HepG2 (cell line): ENCODE data around the gene CNDP1. TPM values are rescaled to one million over a fixed set of nuclear protein-coding genes. Genes with fewer than 3 reads are reported as not detected.
A peak's percentile ranks its signal among the peaks of the same experiment; 100 is the strongest.

ENCODE experiments used
- ARHGAP35 ChIP-seq: sonication (generic); formaldehyde crosslinking; IDR thresholded peaks from 2 replicates; pipeline ENCODE4 v1.9.0; 2022; ENCODE audit warnings: mild to moderate bottlenecking, inconsistent platforms, moderate library complexity, missing genetic modification reagents, borderline replicate concordance
- CTCF ChIP-seq: sonication (generic); formaldehyde crosslinking; IDR thresholded peaks from 2 replicates; pipeline ENCODE4 v1.5.0; 2020; ENCODE audit warnings: mild to moderate bottlenecking, missing genetic modification reagents, moderate library complexity
- KLF6 ChIP-seq: IDR thresholded peaks from 2 replicates; pipeline ENCODE4 v1.8.0; 2016; ENCODE audit warnings: missing biosample characterization, missing genetic modification reagents
- MIER3 ChIP-seq: IDR thresholded peaks from 2 replicates; pipeline ENCODE4 v1.6.1; 2016; ENCODE audit warnings: missing compliant biosample characterization, borderline replicate concordance
- NONO ChIP-seq, 2 experiments: fragments of 450-650 bp in 1 of 2; sonication (generic) in 1 of 2; formaldehyde crosslinking in 1 of 2; IDR thresholded peaks in 1 of 2; conservative IDR thresholded peaks in 1 of 2; 2 replicates each; pipeline versions ENCODE4 v1.6.1 to v1.8.0; 2017 to 2022; ENCODE audit warnings: mild to moderate bottlenecking in 1 of 2, missing genetic modification reagents in 1 of 2, moderate library complexity in 1 of 2
- RBAK ChIP-seq: sonication (generic); formaldehyde crosslinking; IDR thresholded peaks from 2 replicates; pipeline ENCODE4 v1.5.1; 2020; ENCODE audit warnings: mild to moderate bottlenecking, missing genetic modification reagents
- REPIN1 ChIP-seq: sonication (generic); formaldehyde crosslinking; IDR thresholded peaks from 2 replicates; pipeline ENCODE4 v1.8.0; 2022; ENCODE audit warnings: missing genetic modification reagents, low read depth, mild to moderate bottlenecking, borderline replicate concordance
- SRY ChIP-seq: sonication (generic); formaldehyde crosslinking; IDR thresholded peaks from 2 replicates; pipeline ENCODE4 v1.8.0; 2022; ENCODE audit warnings: mild to moderate bottlenecking, missing genetic modification reagents
- U2AF1 ChIP-seq: fragments of 200-400 bp; formaldehyde crosslinking; optimal IDR thresholded peaks from 2 replicates; pipeline ENCODE3; 2017; ENCODE audit warnings: mild to moderate bottlenecking, low read depth, low read length
- USF2 ChIP-seq, 2 experiments: sonication (generic) in 1 of 2; formaldehyde crosslinking in 1 of 2; IDR thresholded peaks; 2 replicates each; pipeline versions ENCODE4 v1.5.1 to v1.6.1; 2011 to 2020; ENCODE audit warnings: borderline replicate concordance in 1 of 2, low read depth in 1 of 2, low read length in 1 of 2, mild to moderate bottlenecking in 1 of 2, missing genetic modification reagents in 1 of 2, moderate library complexity in 1 of 2
- ZBTB4 ChIP-seq: sonication (generic); formaldehyde crosslinking; IDR thresholded peaks from 2 replicates; pipeline ENCODE4 v1.4.0; 2020; ENCODE audit warnings: missing genetic modification reagents, mild to moderate bottlenecking, borderline replicate concordance
- ZC3H4 ChIP-seq: sonication (generic); formaldehyde crosslinking; IDR thresholded peaks from 2 replicates; pipeline ENCODE4 v1.4.0; 2020; ENCODE audit warnings: missing genetic modification reagents, borderline replicate concordance
- ZNF234 ChIP-seq: sonication (generic); formaldehyde crosslinking; conservative IDR thresholded peaks from 2 replicates; pipeline ENCODE4 v1.5.1; 2020; ENCODE audit warnings: mild to moderate bottlenecking, missing genetic modification reagents
- ZNF274 ChIP-seq: sonication (generic); formaldehyde crosslinking; IDR thresholded peaks from 2 replicates; pipeline ENCODE4 v1.5.1; 2020; ENCODE audit warnings: mild to moderate bottlenecking, missing genetic modification reagents
- ZNF501 ChIP-seq: sonication (generic); formaldehyde crosslinking; IDR thresholded peaks from 2 replicates; pipeline ENCODE4 v1.5.1; 2020; ENCODE audit warnings: mild to moderate bottlenecking, moderate library complexity, missing genetic modification reagents
- ZNF704 ChIP-seq: sonication (generic); formaldehyde crosslinking; IDR thresholded peaks from 2 replicates; pipeline ENCODE4 v1.8.1; 2023; ENCODE audit warnings: mild to moderate bottlenecking, inconsistent platforms, moderate library complexity, missing genetic modification reagents, borderline replicate concordance
- polyA plus RNA-seq, 8 experiments: library from polyadenylated mRNA; depleted of rRNA in 3 of 8; stranded (reverse) in 7 of 8; unstranded in 1 of 8; fragments of >200 nt; fragmentation: Illumina TruSeq in 4 of 8; extraction: Trizol in 4 of 8; gene quantifications; 2 replicates each; pipeline versions ENCODE4 v1.2.1 to v1.2.3, GENCODE V29; 2011 to 2016; ENCODE audit warnings: low read depth in 4 of 8, missing spikeins in 1 of 8, mixed read lengths in 1 of 8; ENCODE audit not compliant: insufficient read depth in 1 of 8
- total RNA-seq, 5 experiments: library from RNA; depleted of rRNA; stranded (reverse); fragments of >200 nt; fragmentation: Illumina TruSeq; extraction: Trizol; gene quantifications; 2 replicates each; pipeline ENCODE4 v1.2.3, GENCODE V29; 2016; ENCODE audit warnings: low read depth in 1 of 5

Gene CNDP1
- total and polyA plus RNA-seq, 2 of the 13 experiments (the other 11 are each of a cell fraction or from before 2014, with no cell fraction given), result 0.01 TPM; not detected in 1

- 0 out of 2 replicates have a peak, but pooled peaks have one; percentile 26 for TF ChIP-seq ZBTB4 (CRISPR knock-in tag)
- TF ChIP-seq REPIN1, result no peak; the same call in 1 of the 2 replicates
- TF ChIP-seq KLF6, result peak; percentile 75; the same call in 1 of the 2 replicates
- 0 out of 2 replicates have a peak, but pooled peaks have one; percentile 58 for TF ChIP-seq ZNF704 (CRISPR knock-in tag)
- TF ChIP-seq RBAK, result no peak
- no peak for TF ChIP-seq USF2 (IDR thresholded peaks at IDR 0.05; ENCODE audit: low read depth, low read length)
- 0 out of 2 replicates have a peak, but pooled peaks have one; percentile 29 for TF ChIP-seq USF2 (CRISPR knock-in tag; IDR thresholded peaks at IDR 0.05; ENCODE audit: borderline replicate concordance)
- peak; percentile 52 for TF ChIP-seq U2AF1
- 0 out of 2 replicates have a peak, but pooled peaks have one; percentile 57 for TF ChIP-seq ARHGAP35 (CRISPR knock-in tag)
- TF ChIP-seq ZNF501 (CRISPR knock-in tag), result peak; percentile 95
- peak; percentile 95 for TF ChIP-seq ZNF274 (CRISPR knock-in tag)
- no peak for TF ChIP-seq NONO (IDR thresholded peaks at IDR 0.05)
- TF ChIP-seq NONO (CRISPR knock-in tag; conservative IDR thresholded peaks at IDR 0.05), result no peak; the same call in 1 of the 2 replicates
- peak; percentile 41 for TF ChIP-seq CTCF
- TF ChIP-seq MIER3 (CRISPR knock-in tag), result peak; percentile 12; the same call in 1 of the 2 replicates
- TF ChIP-seq ZNF234, result no peak
- TF ChIP-seq ZC3H4 (CRISPR knock-in tag), result peak; percentile 76; the same call in 1 of the 2 replicates
- TF ChIP-seq SRY (CRISPR knock-in tag), result peak; percentile 67; the same call in 1 of the 2 replicates
Observed at GRCh38 chr18:74598350-74599001, 64.2 kb downstream of the CNDP1 start (continued).
